Amygdala (tissue), 56 donors: ENCODE data around the gene SUMF1.

ENCODE experiments used
- DNase-seq, 56 donors: peaks; one replicate each; lab custom pipeline; 2025; lab: John Stamatoyannopoulos, UW

SUMF1 gene

GRCh38 chr3:4498446-4498845 is 31.4 kb upstream of the SUMF1 start:
- DNase-seq = no peak

DNA sequence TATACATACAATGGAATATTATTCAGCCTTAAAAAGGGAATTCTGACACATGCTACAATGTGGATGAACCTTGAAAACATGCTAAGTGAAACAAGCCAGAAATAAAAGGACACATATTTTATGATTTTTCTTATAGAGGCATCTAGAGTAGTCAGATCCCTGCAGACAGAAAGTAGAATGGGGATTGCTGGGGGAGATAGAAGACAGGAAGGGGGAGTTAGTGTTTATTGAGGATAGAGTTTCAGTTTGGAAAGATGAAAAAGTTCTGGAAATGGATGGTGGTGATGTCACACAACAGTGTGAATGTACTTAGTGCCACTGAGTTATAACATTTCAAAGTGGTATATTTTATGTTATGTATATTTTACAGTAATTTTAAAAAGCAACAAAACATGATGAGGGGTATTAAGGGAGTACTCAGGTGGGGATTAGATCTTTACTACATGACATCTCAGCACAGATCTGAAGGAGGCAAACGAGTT is 30.8 kb upstream of the SUMF1 start:
- DNase-seq = no peak

- no peak for DNase-seq
Observed at GRCh38 chr3:4497005-4497692, 30.1 kb upstream of the SUMF1 start.

GRCh38 chr3:4496087-4496452 is 29.0 kb upstream of the SUMF1 start:
- no peak for DNase-seq

GRCh38 chr3:4495294-4496086 is 28.4 kb upstream of the SUMF1 start:
- no peak for DNase-seq

DNA sequence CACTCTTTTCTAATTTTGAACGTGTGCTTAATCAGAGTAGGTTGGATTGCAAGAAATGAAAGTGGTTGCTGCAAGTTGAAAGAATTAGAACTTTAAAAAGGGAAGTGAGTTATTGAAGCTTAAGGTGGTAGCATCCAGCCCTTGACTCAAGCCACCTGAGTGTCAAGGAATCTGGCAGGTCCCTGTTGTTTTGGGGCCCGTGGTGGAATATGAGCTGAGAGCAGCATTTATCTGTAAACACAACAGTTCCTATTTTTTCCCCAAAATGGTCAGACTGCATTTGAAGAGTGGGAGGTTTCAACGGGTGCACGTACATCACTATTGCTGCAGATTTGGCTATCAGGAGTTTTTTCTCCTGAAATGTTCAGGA is 27.8 kb upstream of the SUMF1 start:
- DNase-seq = no peak

GRCh38 chr3:4493941-4494894 is 27.1 kb upstream of the SUMF1 start:
- peak in 12 of 56 donors; percentile 0 to 40 (median 23) for DNase-seq

GRCh38 chr3:4493014-4493940 is 26.2 kb upstream of the SUMF1 start, which contains the start of gene ITPR1:
Gene ITPR1 (plus strand): TSS chr3:4493348. CDS start chr3:4516492, 23,144 bp downstream.
- DNase-seq = peak; percentile 51 to 99 (median 94)

- peak in 27 of 56 donors; percentile 1 to 67 (median 32) for DNase-seq
Observed at GRCh38 chr3:4492208-4493013, 25.3 kb upstream of the SUMF1 start.

DNA sequence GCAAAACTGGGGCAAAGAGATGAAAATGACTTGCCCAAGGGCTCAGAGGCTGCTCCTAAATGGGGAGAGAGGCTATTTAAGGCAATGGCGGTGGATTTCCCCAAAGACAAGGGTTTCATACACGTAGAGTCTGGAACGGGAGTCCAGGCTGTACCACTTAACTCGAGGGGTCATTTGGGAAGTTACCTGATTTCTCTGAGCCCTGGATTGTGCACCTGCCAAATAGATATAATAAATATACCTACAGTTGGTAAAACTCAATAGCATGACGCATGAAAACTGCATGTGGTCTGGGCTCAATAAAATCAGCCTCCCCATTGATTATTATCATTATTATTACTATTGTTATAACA is 24.8 kb upstream of the SUMF1 start:
- no peak for DNase-seq

GRCh38 chr3:4478261-4478660 is 11.2 kb upstream of the SUMF1 start:
- DNase-seq = no peak

DNA sequence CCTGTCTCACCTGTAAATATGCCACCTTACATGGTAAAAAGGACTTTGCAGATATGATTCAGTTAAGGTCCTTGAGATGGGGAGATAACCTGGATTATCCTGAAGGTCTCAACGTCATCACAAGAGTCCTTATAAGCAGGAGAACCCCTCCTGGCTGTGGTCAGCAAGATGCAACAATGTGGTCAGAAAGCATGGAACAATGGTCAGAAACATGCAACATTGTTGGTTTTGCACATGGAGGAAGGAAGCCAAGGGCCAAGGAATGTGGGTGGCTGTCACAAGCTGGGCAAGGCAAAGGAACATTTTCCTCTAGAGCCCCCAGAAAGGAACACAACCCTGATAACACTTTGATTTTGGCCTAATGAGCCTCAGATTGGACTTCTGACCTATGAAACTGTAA is 9.4 kb upstream of the SUMF1 start:
- no peak for DNase-seq

GRCh38 chr3:4475804-4476203 is 8.7 kb upstream of the SUMF1 start:
- no peak for DNase-seq

GRCh38 chr3:4474683-4475490 is 7.8 kb upstream of the SUMF1 start:
- peak in 10 of 56 donors; percentile 1 to 44 (median 8) for DNase-seq

DNA sequence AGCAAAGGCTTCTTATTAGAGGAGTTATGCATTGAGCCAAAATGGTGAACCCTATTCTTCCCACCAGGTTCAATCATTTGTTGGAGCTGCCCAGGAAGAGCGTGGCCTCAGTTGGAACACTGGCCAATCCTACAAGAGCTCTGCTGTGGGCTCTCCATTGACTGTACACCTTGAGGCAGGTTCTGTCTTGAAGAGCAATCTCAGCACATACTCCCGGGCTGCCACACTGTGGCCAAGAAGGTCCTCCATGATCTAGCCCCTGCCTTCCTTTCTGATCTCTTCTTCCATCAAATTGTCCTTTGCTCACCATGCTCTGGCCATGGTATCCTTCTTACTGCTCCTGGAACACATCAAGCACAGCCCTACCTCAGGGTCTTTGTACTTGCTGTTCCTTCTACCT is 5.7 kb upstream of the SUMF1 start:
- DNase-seq = no peak

GRCh38 chr3:4472312-4472711 is 5.2 kb upstream of the SUMF1 start:
- no peak for DNase-seq

- no peak for DNase-seq
Observed at GRCh38 chr3:4471907-4472306, 4.8 kb upstream of the SUMF1 start.

DNA sequence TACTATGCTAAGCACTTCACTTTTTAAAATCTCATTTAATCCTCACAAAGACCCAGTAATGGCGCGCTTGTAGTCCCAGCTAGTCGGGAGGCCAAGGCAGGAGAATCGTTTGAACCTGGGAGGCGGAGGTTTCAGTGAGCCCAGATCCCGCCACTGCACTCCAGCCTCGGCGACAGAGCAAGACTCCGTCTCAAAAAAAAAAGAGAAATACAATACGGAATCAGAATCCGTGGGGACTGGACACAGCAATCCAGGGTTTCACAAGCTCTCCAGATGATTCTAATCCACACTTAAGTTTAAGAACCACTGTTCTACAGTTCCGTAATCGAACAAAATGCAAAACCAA is 426 bp upstream of the SUMF1 start:
- DNase-seq = peak in 1 of 56 donors; percentile 38
